GM12892 (cell line): ENCODE results near the gene TRAF3.
"Not testable (repeated sequence)": the region's sequence is repeated elsewhere in the genome, so short reads cannot be mapped to it uniquely, and the experiment has no call there.

Experiments
- DNase-seq: peaks from one replicate; pipeline ENCODE4 v3.0.0; 2011; ENCODE audit not compliant: insufficient read length
- FAIRE-seq: peaks from 2 replicates; lab custom pipeline; 2011; peaks lifted over from hg19 to GRCh38; lab: Jason Lieb, UNC
- POLR2A ChIP-seq: IDR thresholded peaks from 2 replicates; pipeline ENCODE4 v1.6.1; 2011; ENCODE audit warnings: low read depth, low read length, control low read depth
- POLR2AphosphoS5 ChIP-seq: IDR thresholded peaks from 2 replicates; pipeline ENCODE4 v1.6.1; 2011; ENCODE audit warnings: low read depth, low read length, control low read depth
- TAF1 ChIP-seq: IDR thresholded peaks from 2 replicates; pipeline ENCODE4 v1.6.1; 2011; ENCODE audit warnings: low read depth, mild to moderate bottlenecking, control low read depth, low read length, borderline replicate concordance

The TRAF3 gene

DNA sequence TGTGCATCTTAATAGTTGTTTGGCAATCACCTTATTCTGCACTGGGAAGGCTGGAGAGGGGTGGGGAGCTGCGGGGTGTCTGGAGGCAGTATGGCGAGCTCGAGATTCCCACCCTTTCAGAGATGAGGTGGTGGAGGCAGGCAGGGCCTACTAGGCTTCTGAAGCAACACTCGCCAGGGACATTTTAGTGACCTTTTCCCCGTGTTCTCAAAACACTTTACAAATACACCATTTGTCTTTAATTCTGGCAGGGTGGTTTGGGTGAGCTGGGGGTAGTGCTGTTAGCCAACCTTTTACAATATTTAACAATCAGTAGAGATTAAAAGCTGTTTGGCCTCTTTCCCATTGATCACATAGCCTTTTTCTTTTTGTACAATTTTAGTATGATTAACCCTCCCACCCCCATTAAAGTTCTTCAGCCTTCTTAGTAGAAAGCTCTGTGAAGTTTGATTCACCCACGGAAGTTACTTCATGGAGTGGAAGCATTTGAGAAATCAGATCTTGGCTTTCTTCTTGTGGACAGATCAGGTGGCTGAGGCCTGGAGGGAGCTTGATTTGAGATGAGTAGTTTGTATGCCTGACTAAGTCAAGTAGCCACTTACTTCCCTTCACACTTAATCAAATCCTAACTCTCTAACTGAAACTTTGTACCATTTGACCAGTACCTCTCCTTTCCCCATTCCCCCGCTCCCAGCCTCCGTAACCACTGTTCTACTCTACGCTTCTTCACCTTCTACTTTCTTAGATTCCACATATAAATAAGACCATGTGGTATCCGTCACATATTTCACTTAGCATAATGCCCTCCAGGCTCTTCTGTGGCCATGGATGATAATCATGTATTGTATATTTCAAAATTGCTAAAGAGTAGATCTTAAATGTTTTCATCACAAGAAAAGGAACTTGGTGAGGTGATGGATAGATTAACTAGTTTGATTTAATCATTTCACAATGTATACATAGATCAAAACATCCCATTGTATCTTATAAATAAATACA lies 41.0 kb downstream of the TRAF3 start:
- FAIRE-seq (peak; percentile 67), DNase-seq (no peak)
- TF ChIP-seq POLR2A: no peak
- no peak for TF ChIP-seq TAF1
- no peak for TF ChIP-seq POLR2AphosphoS5

DNA sequence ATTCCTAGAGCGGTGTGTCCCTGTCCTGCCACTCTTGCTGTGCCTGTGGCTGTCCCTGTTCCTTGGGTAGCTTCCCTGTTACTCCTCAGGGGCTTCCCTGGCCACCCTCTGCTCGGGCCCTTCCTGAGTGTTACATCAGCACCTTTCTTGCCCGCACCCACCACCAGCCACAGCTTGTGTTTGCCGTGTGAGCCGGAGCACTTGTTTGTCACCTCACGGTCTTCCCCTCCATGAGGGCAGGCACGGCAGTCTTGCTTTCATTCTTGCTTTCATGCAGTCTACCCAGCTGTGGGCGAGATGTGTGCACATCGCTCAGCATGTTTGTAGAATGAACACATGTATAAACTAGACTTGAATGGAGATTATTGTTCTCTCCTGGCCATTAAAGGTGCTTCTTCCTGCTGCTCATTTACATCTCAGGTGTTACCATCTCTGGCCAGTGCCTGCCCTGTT lies 42.0 kb downstream of the TRAF3 start:
- peak; percentile 35; the same call in 1 of the 2 replicates for TF ChIP-seq POLR2AphosphoS5
- TF ChIP-seq TAF1: 0 out of 2 replicates have a peak, but pooled peaks have one; percentile 40
- peak; percentile 28; the same call in 1 of the 2 replicates for TF ChIP-seq POLR2A
- DNase-seq: no peak
- FAIRE-seq: peak; percentile 100

DNA sequence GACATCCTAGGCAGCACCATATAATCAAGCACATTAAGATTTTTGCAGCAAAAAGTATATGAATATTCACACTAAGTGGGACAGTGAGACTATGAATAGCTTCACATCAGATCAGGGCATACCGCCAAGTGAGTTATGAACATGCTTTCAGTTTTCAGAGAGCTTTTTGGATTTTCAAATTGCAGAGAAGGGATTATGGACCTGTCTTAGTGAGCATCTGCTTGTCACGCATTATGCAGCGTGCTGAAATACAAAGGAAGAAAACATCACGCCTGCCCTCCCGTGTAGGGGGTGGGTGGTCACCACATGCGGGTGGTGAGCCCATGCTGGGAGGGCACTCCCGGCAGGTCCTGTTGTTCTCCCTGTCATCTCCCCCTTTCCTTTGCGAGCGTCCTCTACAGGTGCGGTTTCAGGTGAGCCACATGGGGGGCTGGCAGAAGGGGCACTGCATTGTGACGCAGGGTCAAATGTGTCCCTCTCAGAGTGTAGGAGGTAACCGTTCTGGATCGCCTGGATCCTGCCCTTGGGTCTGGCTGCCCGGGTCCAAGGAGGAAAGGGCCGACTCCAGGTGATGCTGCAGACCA lies 42.6 kb downstream of the TRAF3 start:
- DNase-seq (no peak), FAIRE-seq (no peak)
- TF ChIP-seq POLR2AphosphoS5 (peak; percentile 21; the same call in 1 of the 2 replicates), POLR2A (no peak)

DNA sequence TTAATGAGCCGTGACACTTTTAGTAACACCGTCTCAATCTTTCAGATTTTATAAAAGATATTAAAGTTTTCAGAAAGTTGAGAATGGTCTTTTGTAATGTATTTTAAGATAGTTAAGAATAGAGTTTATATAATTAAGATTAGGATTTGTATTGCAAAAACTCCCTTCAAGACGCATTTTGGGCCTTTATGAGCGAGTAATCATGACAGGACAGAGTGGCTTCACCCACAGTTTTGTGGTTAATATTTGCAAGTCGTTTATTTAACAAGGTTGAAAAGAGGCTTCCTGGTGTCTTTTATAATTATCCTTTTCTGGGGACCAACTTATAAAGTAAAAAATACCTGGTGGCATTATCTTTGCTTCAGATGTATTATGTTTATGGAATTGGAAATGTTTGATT lies 44.0 kb downstream of the TRAF3 start:
- FAIRE-seq (no peak), DNase-seq (no peak)
- TF ChIP-seq POLR2AphosphoS5 (no peak), POLR2A (no peak), TAF1 (no peak)

DNA sequence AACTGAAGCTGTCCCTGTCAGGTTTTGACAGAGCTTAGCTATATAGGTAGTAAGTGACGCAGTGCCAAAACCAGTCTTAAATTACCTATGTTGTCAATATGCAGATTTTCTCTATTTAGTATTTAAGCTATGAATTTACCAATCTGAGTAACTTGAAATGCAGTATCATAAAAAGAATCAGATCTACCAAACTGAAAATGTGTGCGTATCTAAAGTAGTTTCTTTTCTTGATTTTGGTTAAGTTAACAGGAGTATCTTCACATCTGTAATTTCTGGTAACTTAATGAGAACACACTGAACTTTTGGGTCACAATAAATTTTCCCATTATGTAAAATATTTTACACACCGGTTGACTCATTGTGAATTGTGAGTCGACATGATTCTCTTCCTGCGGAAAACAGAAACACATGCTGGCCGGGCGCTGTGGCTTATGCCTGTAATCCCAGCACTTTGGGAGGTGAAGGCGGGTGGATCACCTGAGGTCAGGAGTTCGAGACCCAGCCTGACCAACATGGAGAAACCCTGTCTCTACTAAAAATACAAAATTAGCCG lies 45.1 kb downstream of the TRAF3 start:
- DNase-seq (no peak), FAIRE-seq (peak; percentile 75)
- TF ChIP-seq TAF1 (no peak), POLR2A (0 out of 2 replicates have a peak, but pooled peaks have one; percentile 20)

DNA sequence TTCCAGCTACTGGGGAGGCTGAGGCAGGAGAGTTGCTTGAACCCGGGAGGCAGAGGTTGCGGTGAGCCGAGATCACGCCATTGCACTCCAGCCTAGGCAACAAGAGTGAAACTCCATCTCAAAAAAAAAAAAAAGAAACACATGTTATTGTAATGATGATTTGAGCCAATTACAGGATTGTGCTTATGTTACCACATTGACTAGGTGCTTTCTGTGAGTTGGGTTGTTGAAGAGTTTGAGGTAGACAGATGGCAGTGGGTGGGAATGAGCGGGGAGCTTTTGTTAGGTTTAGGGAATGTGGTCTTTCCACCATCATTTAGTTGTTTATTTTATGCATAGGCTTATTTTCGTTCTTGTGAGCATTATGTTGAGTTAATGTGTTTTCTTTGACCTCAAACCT lies 45.6 kb downstream of the TRAF3 start:
- not testable (repeated sequence) for DNase-seq, FAIRE-seq
- TF ChIP-seq POLR2A: peak; percentile 25; the same call in 1 of the 2 replicates

DNA sequence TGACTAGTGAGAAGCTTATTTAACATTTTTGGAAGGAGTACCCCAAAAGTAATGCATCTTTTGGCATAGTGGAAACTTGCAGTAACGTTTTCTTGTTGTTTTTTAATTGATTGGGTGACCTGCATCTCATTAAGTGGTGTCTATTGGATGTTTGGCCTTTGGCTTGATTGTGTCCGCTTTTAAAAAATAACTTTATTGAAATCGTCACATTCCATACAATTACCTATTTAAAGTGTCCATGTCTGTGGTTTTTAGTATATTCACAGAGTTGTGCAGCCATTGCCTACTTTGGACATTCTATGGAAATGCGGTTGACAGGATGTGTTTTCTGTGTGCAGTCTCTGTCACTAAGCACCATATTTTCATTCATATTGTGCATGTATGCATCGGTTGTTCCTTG lies 46.3 kb downstream of the TRAF3 start:
- peak; percentile 21 for FAIRE-seq
- no peak for DNase-seq
- TF ChIP-seq POLR2A: no peak

DNA sequence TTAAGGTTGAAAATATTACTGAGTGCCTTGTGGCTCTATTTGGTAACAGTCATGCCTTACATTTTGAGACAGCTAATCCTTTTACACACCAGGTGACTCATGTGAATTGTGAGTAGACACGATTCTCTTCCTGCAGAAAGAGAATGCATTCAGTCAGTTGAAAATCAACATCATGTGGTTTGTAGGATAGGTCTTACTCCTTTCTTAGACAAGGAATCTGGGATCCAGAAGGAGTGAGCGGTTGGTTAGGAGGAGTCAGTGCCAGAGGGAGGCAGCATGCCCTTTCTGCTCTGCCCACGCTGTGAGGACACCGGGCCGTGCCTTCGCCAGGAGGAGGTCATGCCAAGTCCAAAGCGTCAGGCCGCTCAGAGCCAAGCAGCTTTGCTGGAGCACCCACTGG lies 47.6 kb downstream of the TRAF3 start:
- FAIRE-seq (no peak), DNase-seq (no peak)
- TF ChIP-seq POLR2AphosphoS5 (no peak; the same call in 1 of the 2 replicates), POLR2A (no peak), TAF1 (no peak)

DNA sequence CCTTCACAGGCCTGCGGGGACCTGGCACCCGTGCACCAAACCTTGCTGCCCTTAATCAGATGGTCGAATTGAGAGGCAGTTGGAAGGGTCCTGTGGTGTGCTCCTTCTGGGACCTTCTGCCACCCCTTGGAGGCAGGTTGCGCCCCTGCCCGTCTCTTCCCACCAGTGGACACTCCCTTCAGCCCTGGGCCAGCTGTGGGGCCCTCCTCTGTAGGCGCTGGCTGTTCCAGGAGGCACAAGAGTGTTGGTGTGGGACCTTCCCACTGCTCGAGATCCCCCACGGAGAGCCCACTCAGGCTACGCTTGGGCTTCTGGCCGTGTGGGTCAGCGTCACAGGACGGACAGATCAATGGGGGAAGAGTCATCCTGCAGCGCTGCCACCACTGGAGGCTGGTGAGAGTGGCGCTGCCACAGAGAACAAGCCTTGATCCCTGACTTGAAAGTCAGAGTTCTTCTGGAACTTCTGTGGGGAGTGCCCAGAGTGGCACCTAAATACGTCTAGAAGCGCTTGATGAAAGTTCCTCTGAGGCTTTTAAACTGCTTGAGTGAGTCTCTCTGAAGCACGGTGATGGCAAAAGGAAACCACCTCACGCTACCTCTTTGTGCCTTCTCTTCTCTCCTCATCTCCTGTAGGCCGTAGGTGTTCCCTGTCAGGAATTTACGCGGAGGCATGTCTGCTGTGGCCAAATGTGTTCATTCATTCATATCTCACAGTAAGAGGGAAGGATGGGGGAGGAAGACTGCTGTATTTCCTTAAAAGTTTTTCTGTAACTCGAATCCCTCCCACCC lies 48.3 kb downstream of the TRAF3 start:
- FAIRE-seq (peak; percentile 24), DNase-seq (no peak)
- TF ChIP-seq POLR2AphosphoS5: no peak; the same call in 1 of the 2 replicates
- no peak for TF ChIP-seq POLR2A
- TF ChIP-seq TAF1: no peak

DNA sequence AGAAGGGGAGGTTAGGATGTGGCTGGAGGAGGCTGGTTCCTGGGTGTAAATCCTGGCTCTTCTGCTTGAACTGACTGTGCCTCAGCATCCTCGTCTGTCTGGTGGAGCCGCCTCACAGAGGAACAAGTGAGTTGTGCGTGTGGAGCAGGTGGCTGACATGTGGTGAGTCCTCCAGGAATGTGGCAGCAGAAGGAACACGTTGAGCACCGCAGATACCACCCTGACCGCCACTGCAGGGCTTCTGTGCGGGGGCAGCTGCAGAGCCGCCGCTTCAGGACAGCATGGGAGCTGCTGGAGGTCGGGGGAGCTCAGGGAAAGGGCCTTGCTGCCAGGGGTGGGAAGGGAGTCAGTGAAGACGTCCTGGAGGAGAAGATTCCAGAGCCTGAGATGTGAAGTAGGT lies 48.9 kb downstream of the TRAF3 start:
- no peak for FAIRE-seq
- TF ChIP-seq POLR2AphosphoS5: no peak
- TF ChIP-seq TAF1: no peak
- TF ChIP-seq POLR2A: no peak
- DNase-seq: no peak

DNA sequence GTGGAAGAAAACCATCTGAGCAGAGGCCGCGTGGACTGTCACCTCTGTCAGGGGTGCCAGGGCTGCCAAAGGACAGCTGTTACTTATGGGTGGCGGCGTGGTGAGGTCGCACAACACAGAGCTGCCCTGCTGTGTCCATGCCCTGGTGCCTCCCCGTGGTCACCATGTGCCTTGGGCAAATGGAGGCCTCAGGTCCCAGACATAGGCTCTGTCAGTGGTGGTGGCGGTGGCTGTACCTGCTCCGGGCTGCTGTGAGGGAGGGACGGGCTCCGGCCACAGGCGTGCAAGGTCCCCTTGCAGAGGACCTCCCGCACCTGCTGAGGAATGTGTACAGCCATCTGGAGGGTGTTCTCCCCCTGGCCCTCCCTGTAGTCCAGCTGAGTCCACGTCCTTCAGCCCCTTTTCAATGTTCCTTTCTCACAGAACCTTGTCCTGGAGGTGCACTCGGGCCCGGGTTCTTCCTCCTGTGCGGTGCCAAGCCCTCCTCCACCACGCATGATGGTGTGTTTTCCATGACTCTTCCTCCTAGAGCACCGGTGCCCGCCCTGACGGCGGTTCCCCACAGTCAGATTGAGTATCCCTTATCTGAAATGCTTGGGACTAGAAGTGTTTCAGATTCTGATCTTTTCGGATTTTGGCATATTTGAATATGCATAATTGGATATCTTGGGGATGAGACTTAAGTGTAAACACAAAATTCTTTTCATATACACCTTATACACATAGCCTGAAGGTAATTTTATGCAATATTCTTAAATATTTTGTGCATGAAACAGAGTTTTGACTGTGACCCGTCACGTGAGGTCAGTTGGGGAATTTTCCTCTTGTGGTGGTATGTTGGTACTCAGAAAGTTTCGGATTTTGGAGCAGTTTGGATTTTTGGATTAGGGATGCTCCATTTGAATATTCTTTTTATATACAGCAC lies 49.8 kb downstream of the TRAF3 start:
- TF ChIP-seq TAF1 (no peak), POLR2AphosphoS5 (peak; percentile 69; the same call in 1 of the 2 replicates), POLR2A (peak; percentile 48)
- DNase-seq (no peak), FAIRE-seq (no peak)
